Measurements from ENCODE around the gene MRPL18. TPM values are rescaled to one million over a fixed set of nuclear protein-coding genes. Genes with fewer than 3 reads are reported as not detected.
"Not testable (repeated sequence)": the region's sequence is repeated elsewhere in the genome, so short reads cannot be mapped to it uniquely, and the experiment has no call there.

The MRPL18 gene
- total RNA-seq, 1 donor from 2014 or later, result 69.8 TPM

GRCh38 chr6:159772196-159772595, 18.1 kb upstream of the MRPL18 start:
- DNase-seq (ENCODE audit: low read depth in 2 of 2), result no peak

DNA sequence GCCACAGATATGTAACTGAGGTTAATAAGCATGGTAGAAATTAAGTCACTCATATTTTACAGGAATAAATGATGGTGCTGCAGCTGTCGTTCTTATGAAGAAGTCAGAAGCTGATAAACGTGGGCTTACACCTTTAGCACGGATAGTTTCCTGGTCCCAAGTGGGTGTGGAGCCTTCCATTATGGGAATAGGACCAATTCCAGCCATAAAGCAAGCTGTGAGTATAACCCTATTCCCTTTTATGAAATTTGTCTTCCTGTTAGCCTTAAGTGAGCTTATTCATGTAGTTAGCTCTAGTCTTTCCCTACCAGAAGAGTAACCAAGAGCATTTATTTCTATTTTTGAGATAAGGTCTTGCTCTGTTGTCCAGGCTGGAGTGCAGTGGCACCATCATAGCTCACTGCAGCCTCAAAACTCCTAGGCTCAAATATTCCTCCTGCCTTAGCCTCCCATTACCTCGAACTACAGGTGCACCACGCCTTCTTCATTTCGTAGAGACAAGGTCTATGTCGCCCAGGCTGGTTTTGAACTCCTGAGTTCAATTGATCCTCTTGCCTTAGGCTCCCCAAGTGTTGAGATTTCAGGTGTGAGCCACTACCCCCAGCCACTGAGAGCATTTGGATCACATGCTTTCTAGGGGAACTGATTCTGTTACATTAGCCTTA, 12.9 kb upstream of the MRPL18 start:
- DNase-seq (ENCODE audit: low read depth in 2 of 2), result no peak

DNA sequence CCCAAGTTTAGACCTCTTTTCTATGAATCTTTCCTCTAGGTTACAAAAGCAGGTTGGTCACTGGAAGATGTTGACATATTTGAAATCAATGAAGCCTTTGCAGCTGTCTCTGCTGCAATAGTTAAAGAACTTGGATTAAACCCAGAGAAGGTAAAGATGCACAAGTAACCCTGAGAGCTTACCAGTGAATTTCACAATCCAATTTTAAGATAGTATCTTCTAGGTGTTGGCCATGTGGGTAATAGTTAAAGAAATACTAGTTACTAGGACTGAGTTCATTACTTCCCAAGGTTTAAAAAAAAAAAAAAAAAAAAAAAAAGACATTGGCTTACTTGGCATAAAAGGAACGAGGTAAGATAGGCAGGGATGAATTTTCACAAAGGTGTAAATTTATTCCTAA, 12.1 kb upstream of the MRPL18 start:
- DNase-seq (ENCODE audit: low read depth in 2 of 2), result no peak

- DNase-seq (ENCODE audit: low read depth in 2 of 2), result no peak
Observed at GRCh38 chr6:159778542-159779103, 11.6 kb upstream of the MRPL18 start.

GRCh38 chr6:159788276-159788675, 2.0 kb upstream of the MRPL18 start:
- DNase-seq (ENCODE audit: low read depth in 2 of 2), result peak in 1 of 2 donors; percentile 17

DNA sequence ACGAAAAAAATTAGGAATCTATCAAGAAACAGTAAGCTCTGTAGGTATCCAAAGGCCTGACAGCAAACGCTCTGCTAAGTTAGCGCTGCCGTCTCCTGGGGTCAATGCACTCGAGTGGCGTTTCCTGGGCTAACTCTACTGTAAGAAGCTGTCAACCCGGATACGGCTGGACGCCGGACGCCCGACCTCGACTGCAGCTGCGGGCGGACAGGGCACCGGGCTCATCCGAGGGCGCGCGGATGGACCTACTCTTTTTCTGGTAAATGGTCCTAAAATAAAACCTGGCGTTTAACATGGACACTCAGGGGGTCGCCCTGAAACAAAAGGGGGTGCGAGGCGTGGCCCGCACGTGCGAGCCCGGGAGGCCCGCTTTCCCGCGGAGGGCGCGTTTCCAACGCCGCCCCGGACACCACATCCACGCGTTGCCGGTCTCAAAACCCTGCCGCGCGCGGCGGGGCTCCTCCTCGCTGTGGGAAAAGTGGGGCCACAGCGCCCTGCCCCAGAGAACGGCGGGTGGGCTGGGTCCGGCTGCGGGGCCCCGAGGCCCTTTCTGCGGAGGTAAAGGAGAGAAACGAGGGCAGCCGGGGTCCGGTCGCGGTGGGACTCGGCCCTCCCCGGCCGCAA, 1.4 kb upstream of the MRPL18 start:
- peak; percentile 51 to 66 for DNase-seq (ENCODE audit: low read depth in 2 of 2)

DNA sequence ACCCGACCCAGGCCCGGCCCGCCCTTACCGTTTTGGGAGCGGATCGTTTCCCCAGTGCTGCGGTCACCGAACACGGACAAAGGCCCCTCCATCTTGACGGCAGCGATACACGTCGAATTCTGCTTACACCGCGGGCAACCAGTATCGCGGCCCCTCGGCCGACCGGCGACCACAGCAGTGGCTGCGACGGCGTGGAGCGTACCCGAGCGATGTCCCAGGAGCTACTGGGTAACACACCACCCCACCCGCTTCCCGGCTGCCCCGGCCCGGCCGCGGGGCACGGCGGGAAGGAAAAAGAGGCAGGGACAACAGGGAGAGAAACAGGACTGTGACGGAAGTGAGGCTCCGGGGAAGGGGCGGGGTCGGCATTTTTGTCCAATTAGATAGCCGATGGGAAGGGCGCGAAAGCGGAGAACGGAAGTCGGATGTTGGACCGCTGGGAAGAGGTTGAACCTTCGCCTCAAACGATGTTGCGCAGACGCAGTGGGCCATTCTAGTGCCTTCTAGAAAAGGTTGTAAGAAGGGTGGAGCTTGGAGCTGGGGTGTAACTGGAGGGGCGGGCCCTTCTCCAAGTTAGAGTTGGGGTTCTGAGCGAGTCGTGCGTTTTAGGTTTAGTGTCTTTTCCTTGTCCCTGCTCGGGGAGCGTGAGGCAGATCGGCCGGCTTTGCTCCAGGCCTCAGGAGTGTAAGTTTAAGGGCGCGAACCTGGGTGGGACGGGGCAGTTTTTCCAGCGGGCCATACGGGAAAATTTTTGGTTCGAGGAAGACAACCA, 704 bp upstream of the MRPL18 start, which contains the start of gene TCP1:
Gene TCP1 (minus strand): TSS at position 226 of the 772 bp plus-strand sequence. CDS start 134 bp downstream, at position 92.
- peak; percentile 100 for DNase-seq (ENCODE audit: low read depth in 2 of 2)

DNA sequence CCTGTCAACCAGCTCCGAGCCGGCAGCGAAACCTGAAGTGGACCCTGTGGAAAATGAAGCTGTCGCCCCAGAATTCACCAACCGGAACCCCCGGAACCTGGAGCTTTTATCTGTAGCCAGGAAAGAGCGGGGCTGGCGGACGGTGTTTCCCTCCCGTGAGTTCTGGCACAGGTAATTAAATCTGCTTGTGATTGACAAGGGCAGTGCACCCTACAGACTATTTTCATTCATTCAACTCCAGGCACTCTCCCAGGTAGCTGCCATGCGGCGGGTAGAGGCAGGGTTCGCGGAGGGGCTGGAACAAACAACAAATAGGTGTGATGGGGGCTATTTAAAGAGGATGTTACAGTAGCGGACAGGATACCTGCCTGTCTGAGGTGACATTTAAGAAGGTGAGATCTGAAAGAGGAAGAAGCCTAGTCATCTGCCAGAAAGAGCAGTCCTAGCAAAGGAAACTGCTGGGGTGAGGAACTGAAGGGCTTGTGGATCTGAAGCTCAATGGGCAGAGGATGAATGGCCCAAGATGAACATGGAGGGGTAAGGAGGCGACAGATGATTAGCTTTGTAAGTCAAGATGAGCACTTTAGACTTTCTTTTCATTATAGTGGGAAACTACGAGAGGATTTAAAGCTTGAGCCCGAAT, 810 bp downstream of the MRPL18 start:
- peak in 1 of 2 donors; percentile 6 for DNase-seq (ENCODE audit: low read depth in 2 of 2)

GRCh38 chr6:159794976-159795375, 4.7 kb downstream of the MRPL18 start:
- DNase-seq (ENCODE audit: low read depth in 2 of 2), result not testable (repeated sequence)

GRCh38 chr6:159797554-159797953, 7.3 kb downstream of the MRPL18 start:
- no peak for DNase-seq (ENCODE audit: low read depth in 2 of 2)

GRCh38 chr6:159800141-159800865, 10.0 kb downstream of the MRPL18 start, which contains the start of gene PNLDC1:
TSS of gene PNLDC1 (plus strand) at chr6:159800276. CDS start at chr6:159800308, 32 bp downstream.
- no peak for DNase-seq (ENCODE audit: low read depth in 2 of 2)

- no peak for DNase-seq (ENCODE audit: low read depth in 2 of 2)
Observed at GRCh38 chr6:159801935-159802334, 11.7 kb downstream of the MRPL18 start.

DNA sequence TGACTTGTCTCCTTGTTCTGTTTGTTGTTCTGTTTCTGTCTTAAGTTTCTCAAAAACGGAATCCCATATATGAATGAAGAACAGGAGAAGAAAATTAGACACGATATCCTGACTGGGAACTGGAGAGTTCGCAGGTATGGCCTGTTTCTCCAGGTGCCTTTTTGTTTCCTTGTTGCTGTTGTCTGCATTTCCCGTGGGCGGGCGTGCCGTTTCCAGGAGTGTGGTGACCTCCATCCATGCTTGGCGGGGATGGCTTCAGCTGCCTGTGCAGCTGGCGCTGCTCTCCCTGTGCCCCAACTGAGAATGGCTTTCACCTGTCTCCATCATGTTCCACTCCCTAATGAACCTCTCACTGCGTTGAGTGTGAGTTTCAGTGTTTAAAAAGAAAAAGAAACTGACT, 14.2 kb downstream of the MRPL18 start:
- no peak for DNase-seq (ENCODE audit: low read depth in 2 of 2)

- DNase-seq (ENCODE audit: low read depth in 2 of 2), result no peak
Observed at GRCh38 chr6:159805440-159806020, 15.3 kb downstream of the MRPL18 start.

DNA sequence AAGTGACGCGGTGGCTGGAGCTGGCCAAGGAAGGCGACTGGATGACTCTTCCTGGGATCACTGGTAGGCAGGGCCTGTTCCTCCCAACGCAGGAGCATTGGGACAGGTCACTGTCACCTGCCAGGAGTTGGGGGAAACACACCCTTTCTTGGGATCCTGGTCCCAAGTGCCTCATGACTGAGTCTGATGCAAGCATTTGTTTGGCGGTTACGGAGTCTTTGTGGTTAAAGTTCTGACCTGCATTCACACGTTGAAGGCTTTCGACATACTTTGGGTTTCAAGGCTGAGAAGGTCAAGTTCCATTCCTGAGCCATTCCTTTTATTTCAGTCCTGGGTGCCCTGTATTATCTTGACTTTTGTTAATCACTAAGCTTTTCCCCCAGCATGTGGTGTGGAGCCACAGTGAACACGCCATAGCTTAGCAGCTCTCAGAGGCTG, 15.8 kb downstream of the MRPL18 start:
- no peak for DNase-seq (ENCODE audit: low read depth in 2 of 2)

DNA sequence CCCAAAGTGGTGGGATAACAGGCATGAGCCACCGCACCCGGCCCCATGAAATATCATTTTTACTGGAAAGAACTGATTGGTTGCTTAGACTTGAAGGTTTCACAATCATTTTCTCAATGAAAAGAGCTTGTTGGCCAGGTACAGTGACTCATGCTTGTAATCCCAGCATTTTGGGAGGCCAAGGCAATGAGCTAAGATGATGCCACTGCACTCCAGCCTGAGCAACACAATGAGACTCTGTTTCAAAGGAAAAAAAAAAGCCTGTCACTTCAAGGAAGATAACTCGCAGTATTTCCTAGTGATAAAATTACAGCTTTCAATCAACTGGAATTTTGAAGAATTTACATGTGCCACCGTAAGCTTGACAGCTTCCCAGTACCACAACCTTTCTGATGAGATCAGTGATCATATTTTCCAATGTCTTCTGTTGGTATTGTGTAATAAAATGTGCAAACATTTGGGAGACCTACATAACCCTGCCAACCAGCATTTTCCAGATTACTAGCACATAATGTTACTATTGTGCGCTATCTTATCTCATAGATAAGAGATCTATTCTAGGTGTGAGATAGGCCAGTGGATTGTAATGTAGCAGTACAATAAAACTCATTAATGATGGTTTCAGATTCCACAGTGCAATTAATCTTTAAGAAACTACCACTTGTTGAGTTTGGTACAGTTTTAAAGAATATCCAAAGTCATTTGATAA, 17.0 kb downstream of the MRPL18 start:
- no peak for DNase-seq (ENCODE audit: low read depth in 2 of 2)

DNA sequence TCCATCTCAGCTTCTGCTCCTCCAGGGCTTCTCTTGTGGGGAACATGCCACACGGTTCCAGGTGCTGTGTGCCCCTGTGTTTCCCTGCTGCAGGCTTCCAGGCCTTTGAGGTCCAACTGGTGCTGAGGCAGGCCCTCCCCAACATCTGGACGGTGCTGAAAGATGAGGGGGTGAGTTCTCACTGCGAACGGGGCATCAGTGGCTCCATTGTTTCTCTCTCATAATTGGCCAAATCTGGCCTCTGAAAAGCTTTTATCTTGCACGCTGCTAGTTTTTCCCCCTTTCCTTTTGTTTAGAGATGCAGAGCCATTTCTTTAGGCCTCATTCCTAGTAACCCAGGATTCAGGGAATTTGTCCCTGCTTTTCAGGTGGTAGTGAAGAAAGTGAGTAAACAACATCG, 18.4 kb downstream of the MRPL18 start:
- no peak for DNase-seq (ENCODE audit: low read depth in 2 of 2)

DNA sequence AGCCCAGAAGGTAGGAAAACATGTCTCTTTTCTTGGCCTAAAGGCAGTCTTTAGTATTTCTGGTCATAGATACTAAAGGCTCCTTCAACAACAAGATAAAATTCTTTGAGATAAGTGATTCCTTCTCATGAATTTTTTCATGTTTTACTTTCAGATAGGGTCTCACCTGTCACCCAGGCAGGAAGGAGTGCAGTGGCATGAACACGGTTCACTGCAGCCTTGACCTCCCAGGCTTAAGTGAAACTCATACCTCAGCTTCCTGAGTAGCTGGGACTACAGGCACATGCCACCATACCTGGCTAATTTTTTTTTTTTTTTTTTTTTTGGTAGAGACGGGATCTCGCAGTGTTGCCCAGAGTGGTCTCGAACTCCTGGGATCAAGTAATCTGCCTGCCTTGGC, 18.9 kb downstream of the MRPL18 start:
- no peak for DNase-seq (ENCODE audit: low read depth in 2 of 2)

DNA sequence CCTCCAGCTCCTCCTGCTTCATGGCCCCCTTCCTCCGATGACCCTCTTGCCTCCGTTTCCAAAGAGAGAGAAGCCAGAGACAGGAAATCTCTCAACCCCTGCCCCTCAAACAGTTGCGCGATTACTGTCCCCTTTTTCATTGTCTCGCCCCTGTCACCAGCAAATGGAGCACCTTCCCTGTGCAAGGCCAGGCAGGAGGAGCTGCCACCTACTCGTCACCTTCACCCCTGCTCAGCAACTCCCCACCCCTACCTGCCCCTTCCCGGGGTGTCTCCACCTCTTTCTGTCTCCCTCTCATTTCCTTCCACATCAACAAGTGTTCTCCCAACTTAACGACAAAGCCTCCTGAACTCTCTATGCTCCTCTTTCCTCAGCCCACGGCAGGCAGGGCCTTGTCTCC, 23.5 kb downstream of the MRPL18 start:
- DNase-seq (ENCODE audit: low read depth in 2 of 2), result no peak

DNA sequence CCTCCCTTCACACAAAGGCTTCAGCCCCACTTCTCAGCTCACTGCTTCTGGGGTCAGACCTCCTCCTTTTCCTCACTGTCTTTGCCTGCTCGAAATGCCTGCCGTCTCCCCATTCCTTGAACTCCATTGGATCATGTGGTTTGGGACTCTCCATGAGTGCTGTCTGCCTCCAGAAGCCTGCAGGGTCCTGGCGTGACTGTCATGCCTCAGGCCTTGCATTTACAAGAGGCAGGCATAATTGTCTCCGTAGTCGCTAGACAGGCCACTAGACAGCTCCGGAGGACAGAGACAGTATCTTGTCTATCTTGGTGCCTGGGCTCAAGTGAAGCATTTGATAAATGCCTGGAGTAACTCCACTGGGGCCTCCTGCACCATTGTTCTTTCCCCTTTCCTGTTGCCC, 25.1 kb downstream of the MRPL18 start:
- DNase-seq (ENCODE audit: low read depth in 2 of 2), result no peak
